ENCODE results near the gene MAGI1.

GRCh38 chr3:65647369-65647768 is 391.3 kb downstream of the MAGI1 start:
- TF ChIP-seq CTCF (IDR thresholded peaks at IDR 0.05) (no peak), EZH2 (IDR thresholded peaks at IDR 0.05; ENCODE audit: borderline replicate concordance, insufficient read depth, low read depth, low read length, poor library complexity, severe bottlenecking) (no peak)
